ENCODE measurements around the gene MYO16.

- no peak for TF ChIP-seq EZH2phosphoT487 (conservative IDR thresholded peaks at IDR 0.05; ENCODE audit: low read length)
- TF ChIP-seq, protein P1, sequence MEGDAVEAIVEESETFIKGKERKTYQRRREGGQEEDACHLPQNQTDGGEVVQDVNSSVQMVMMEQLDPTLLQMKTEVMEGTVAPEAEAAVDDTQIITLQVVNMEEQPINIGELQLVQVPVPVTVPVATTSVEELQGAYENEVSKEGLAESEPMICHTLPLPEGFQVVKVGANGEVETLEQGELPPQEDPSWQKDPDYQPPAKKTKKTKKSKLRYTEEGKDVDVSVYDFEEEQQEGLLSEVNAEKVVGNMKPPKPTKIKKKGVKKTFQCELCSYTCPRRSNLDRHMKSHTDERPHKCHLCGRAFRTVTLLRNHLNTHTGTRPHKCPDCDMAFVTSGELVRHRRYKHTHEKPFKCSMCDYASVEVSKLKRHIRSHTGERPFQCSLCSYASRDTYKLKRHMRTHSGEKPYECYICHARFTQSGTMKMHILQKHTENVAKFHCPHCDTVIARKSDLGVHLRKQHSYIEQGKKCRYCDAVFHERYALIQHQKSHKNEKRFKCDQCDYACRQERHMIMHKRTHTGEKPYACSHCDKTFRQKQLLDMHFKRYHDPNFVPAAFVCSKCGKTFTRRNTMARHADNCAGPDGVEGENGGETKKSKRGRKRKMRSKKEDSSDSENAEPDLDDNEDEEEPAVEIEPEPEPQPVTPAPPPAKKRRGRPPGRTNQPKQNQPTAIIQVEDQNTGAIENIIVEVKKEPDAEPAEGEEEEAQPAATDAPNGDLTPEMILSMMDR (IDR thresholded peaks at IDR 0.05; ENCODE audit: insufficient read depth, low read length, poor library complexity, severe bottlenecking) = no peak
Measured at GRCh38 chr13:108950333-108951010, 321.1 kb downstream of the MYO16 start.
